ENCODE results near the gene COL25A1. TPM values are rescaled to one million over a fixed set of nuclear protein-coding genes. Genes with fewer than 3 reads are reported as not detected.
"Not testable (repeated sequence)": the region's sequence is repeated elsewhere in the genome, so short reads cannot be mapped to it uniquely, and the experiment has no call there.

Gene COL25A1
- total and polyA plus RNA-seq, 11 donors: 0.19 to 1.8 (median 0.50) TPM

DNA sequence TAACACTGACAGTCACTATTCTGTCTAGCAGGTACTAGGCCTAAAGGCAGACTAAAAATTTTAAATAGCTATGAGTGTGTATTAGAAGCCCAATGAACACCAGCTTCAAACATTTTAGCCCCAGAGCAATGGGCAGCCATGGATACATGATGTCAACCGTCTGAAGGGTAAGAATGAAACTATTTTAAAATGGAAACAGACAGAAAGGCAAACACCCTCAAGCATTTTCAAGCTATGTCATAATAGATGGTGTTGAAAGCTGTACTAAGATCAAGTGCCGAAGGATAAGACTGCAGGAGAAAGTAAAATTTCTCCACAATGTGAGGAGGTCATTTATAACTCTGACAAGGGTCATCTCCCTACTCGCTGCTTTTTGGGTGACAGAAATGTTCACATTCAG is 225.0 kb downstream of the COL25A1 start:
- 76 to 86% (median 83%) methylated on average over 3 of the region's 3 CpGs for WGBS, 4 donors

DNA sequence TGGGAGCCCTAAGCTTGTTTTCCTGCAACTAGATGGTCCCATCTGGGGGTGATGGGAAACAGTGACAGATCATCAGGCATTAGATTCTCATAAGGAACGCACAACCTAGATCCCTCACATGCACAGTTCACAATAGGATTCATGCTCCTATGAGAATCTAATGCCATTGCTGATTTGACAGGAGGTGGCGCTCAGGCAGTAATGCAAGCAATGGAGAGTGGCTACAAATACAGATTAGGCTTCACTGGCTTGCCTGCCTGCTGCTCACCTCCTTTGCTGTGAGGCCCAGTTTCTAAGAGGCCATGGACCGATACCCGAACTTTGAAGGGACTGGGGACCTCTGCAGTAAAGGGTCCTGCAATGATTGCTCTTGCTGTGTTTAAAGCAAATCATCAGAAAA is 225.7 kb downstream of the COL25A1 start:
- ATAC-seq; intact Hi-C loops (cut with DNase I); H3K4me3 ChIP-seq; H3K27ac ChIP-seq; H3K9me3 ChIP-seq; DNase-seq; H3K4me1 ChIP-seq; H3K36me3 ChIP-seq; H3K27me3 ChIP-seq: not testable (repeated sequence)
- WGBS, 4 donors: 92 to 99% (median 95%) methylated on average over 4 of the region's 4 CpGs
- TF ChIP-seq, protein P1, sequence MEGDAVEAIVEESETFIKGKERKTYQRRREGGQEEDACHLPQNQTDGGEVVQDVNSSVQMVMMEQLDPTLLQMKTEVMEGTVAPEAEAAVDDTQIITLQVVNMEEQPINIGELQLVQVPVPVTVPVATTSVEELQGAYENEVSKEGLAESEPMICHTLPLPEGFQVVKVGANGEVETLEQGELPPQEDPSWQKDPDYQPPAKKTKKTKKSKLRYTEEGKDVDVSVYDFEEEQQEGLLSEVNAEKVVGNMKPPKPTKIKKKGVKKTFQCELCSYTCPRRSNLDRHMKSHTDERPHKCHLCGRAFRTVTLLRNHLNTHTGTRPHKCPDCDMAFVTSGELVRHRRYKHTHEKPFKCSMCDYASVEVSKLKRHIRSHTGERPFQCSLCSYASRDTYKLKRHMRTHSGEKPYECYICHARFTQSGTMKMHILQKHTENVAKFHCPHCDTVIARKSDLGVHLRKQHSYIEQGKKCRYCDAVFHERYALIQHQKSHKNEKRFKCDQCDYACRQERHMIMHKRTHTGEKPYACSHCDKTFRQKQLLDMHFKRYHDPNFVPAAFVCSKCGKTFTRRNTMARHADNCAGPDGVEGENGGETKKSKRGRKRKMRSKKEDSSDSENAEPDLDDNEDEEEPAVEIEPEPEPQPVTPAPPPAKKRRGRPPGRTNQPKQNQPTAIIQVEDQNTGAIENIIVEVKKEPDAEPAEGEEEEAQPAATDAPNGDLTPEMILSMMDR (IDR thresholded peaks at IDR 0.05): peak in 1 of 12 donors; percentile 8

More for the DNA sequence above, 225.0 kb downstream of the COL25A1 start:
- Histone ChIP-seq H3K9me3 (no peaks in the 10 kb centered on the region), H3K4me3 (no peak overlapping the region), H3K27ac (no peak overlapping the region), H3K27me3 (peaks cover 0 to 3% (median 0%) of the 10 kb centered on the region in 9 donors), H3K36me3 (no peaks in the 10 kb centered on the region), H3K4me1 (peaks cover 0 to 6% (median 0%) of the 10 kb centered on the region in 12 donors)
- ATAC-seq (no peak), DNase-seq (no peak)
- TF ChIP-seq POLR2A (IDR thresholded peaks at IDR 0.05): no peak
- TF ChIP-seq, protein P1 (IDR thresholded peaks at IDR 0.05): no peak
- intact Hi-C loops (cut with DNase I): no loop called here

DNA sequence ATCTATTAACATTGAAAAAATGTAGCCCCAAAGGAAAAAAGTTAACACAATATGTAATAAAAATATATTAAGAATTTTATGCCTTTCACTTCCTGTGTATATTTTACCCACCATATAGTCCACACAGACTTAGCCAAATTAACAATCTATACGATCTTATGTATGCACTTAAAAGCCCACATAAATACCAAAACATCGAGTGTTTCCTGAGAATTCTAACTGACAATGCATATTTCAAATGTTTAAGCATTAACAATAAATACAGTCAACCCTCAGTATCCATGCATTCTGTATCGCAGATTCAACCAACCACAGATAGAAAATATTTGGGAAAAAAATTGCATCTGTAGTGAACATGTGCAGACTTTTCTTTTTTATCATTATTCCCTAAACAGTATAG is 226.8 kb downstream of the COL25A1 start:
- H3K9me3 ChIP-seq: peaks cover 0 to 3% (median 0%) of the 10 kb centered on the region in 12 donors
- WGBS, 4 donors: 90 to 94% (median 93%) methylated on average over 3 of the region's 3 CpGs
- H3K36me3 ChIP-seq: no peaks in the 10 kb centered on the region
- ATAC-seq: no peak
- TF ChIP-seq, protein P1 (IDR thresholded peaks at IDR 0.05): no peak
- no peak for DNase-seq
- H3K27ac ChIP-seq: no peak overlapping the region
- intact Hi-C loops (cut with DNase I): no loop called here
- H3K4me3 ChIP-seq: no peak overlapping the region
- peaks cover 0 to 3% (median 0%) of the 10 kb centered on the region in 9 donors for H3K27me3 ChIP-seq
- peaks cover 0 to 6% (median 0%) of the 10 kb centered on the region in 12 donors for H3K4me1 ChIP-seq

DNA sequence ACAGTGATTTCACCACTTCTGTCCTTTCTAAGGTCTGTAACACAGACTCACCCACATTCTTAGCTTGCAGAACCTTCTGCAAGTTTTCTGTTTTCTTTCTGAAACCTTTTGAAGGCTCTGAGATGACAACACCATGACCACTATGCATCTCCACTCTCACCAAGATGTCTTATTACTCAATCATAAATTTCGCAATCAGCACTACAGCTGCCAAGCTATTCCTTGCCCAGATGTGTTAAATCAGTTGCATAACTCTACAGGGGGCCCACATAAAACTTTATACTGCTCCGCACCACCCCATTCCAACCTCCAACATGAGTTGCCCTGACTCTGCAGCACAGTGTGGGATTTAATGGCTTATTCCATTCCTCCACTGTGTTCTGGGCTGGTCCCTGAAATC is 229.9 kb downstream of the COL25A1 start:
- ATAC-seq (peak in 3 of 4 donors; percentile 37 to 76 (median 73)), DNase-seq (no peak)
- no peaks in the 10 kb centered on the region for H3K27me3 ChIP-seq
- H3K9me3 ChIP-seq: peaks cover 0 to 3% (median 0%) of the 10 kb centered on the region in 12 donors
- no peak for TF ChIP-seq POLR2A (IDR thresholded peaks at IDR 0.05)
- TF ChIP-seq, protein P1 (IDR thresholded peaks at IDR 0.05): no peak
- intact Hi-C loops (cut with DNase I): no loop called here
- 81 to 85% (median 83%) methylated on average over 2 of the region's 2 CpGs for WGBS, 4 donors
- no peaks in the 10 kb centered on the region for H3K36me3 ChIP-seq
- H3K4me3 ChIP-seq: no peak overlapping the region
- H3K27ac ChIP-seq: no peak overlapping the region
- peaks cover 0 to 5% (median 0%) of the 10 kb centered on the region in 12 donors for H3K4me1 ChIP-seq

DNA sequence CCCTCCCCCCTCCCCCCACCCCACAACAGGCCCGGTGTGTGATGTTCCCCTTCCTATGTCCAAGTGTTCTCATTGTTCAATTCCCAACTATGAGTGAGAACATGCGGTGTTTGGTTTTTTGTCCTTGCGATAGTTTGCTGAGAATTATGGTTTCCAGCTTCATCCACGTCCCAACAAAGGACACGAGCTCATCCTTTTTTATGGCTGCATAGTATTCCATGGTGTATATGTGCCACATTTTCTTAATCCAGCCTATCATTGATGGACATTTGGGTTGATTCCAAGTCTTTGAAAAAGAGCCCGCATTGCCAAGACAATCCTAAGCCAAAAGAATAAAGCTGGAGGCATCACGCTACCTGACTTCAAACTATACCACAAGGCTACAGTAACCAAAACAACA is 231.8 kb downstream of the COL25A1 start:
- H3K4me3 ChIP-seq; H3K27me3 ChIP-seq; H3K36me3 ChIP-seq; ATAC-seq; H3K9me3 ChIP-seq; DNase-seq; H3K27ac ChIP-seq; intact Hi-C loops (cut with DNase I); H3K4me1 ChIP-seq: not testable (repeated sequence)
- WGBS, 4 donors: 82 to 96% (median 89%) methylated on average over 7 of the region's 7 CpGs

Data from heart left ventricle (tissue), 16 donors.